ENCODE data around the gene ARFIP2. TPM values are rescaled to one million over a fixed set of nuclear protein-coding genes. Genes with fewer than 3 reads are reported as not detected.
A peak's percentile ranks its signal among the peaks of the same experiment; 100 is the strongest.

The ARFIP2 gene
- total and polyA plus RNA-seq, 2 of the 8 experiments (the other 6 are each of a cell fraction or from before 2014, with no cell fraction given), result 48.3 to 48.7 TPM

DNA sequence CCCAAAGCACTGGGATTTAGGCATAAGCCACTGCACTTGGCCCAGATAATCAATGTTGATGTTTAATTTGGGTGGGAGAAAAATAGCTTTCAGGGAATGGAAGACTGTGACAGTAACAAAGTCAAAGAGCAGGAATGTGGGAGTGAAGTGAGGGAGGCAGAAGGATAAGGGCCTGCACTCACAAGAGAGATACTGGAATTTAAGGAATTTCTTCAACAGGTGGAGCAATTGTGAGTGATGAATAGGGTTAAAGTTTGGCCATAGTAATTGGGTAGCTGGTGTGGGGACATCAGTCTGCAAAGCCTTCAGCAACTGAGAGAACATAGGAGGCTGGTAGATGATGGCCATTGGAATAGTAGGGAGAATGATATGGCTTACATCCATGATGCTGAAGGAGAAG, 53.6 kb downstream of the ARFIP2 start:
- H2BK5ac ChIP-seq (ENCODE audit: low read depth, low read length), result no peak overlapping the region
- no peak overlapping the region for H3K23ac ChIP-seq (ENCODE audit: insufficient read length)
- ChIA-PET CTCF (ENCODE audit: partially characterized antibody) (interaction anchor here (0.8 to 6.5 kb wide), 10 partner anchors 9 to 278 kb away, joined by 3 to 159 read pairs (median 3); partner anchors contain the start of genes HPX and TRIM3), POLR2A (ENCODE audit: partially characterized antibody) (interaction anchor here (0.7 to 1.6 kb wide), 5 partner anchors 12 to 49 kb away, joined by 3 to 7 read pairs (median 4); no protein-coding TSS in a partner anchor)
- no peaks in the 10 kb centered on the region for H3K79me1 ChIP-seq (ENCODE audit: low read depth, low read length)
- H2BK12ac ChIP-seq (ENCODE audit: low read depth, low read length), result peak overlapping the region; percentile 11; the same call in 1 of the 2 replicates
- H2BK120ac ChIP-seq (replicated peaks; ENCODE audit: low read depth, low read length), result no peak overlapping the region
- no peaks in the 10 kb centered on the region for H3K9me3 ChIP-seq (ENCODE audit: insufficient read depth in 2 of 2, low read depth in 1 of 2, low read length in 1 of 2)
- H2AFZ ChIP-seq (ENCODE audit: low read length), result no peak overlapping the region
- H3K27me3 ChIP-seq (replicated peaks in 1 of 4; ENCODE audit: control insufficient read depth in 3 of 4, extremely low read depth in 1 of 4, insufficient read depth in 3 of 4, low read length in 3 of 4), result peaks cover 0 to 2% (median 0%) of the 10 kb centered on the region in 4 experiments; a peak in 2 of 7 replicates
- peak; percentile 96 for FAIRE-seq
- H3K23me2 ChIP-seq (ENCODE audit: low read depth, low read length), result no peaks in the 10 kb centered on the region
- peak overlapping the region in 1 of 2 experiments; percentile 49; a peak in 2 of 4 replicates for H3K4me2 ChIP-seq (ENCODE audit: insufficient read depth in 1 of 2, low read depth in 2 of 2, low read length in 2 of 2)
- H3K27ac ChIP-seq (ENCODE audit: low read depth, low read length), result no peak overlapping the region
- H3K4ac ChIP-seq (replicated peaks; ENCODE audit: insufficient read length, low read depth, low read length), result no peak overlapping the region
- peaks cover 0 to 3% (median 1%) of the 10 kb centered on the region in 4 experiments; a peak in 2 of 7 replicates for H3K4me1 ChIP-seq (replicated peaks in 1 of 4; ENCODE audit: control insufficient read depth in 3 of 4, insufficient read depth in 4 of 4, low read length in 3 of 4)
- no peak overlapping the region; the same call in 1 of the 2 replicates for H3K18ac ChIP-seq (ENCODE audit: extremely low read depth, low read length)
- no peak overlapping the region for H3K4me3 ChIP-seq (ENCODE audit: extremely low read depth in 1 of 4, insufficient read depth in 2 of 4, low read depth in 3 of 4, low read length in 4 of 4)
- H4K91ac ChIP-seq (replicated peaks; ENCODE audit: insufficient read length, low read length), result no peak overlapping the region
- H4K8ac ChIP-seq (ENCODE audit: extremely low read depth, insufficient read depth, low read length), result no peak overlapping the region
- H3K14ac ChIP-seq (ENCODE audit: insufficient read length), result no peak overlapping the region
- no peak overlapping the region for H4K5ac ChIP-seq (ENCODE audit: insufficient read length, low read depth, low read length)
- no peak overlapping the region for H2AK5ac ChIP-seq (ENCODE audit: low read depth, low read length)
- H2BK15ac ChIP-seq (ENCODE audit: low read length), result no peak overlapping the region
- no peaks in the 10 kb centered on the region for H4K20me1 ChIP-seq (replicated peaks in 1 of 2; ENCODE audit: control insufficient read depth in 1 of 2, insufficient read depth in 2 of 2, low read length in 2 of 2)
- H3K36me3 ChIP-seq (ENCODE audit: control insufficient read depth in 2 of 4, insufficient read depth in 4 of 4, low read length in 3 of 4), result no peaks in the 10 kb centered on the region
- no peaks in the 10 kb centered on the region for H3K79me2 ChIP-seq (ENCODE audit: control insufficient read depth in 1 of 2, insufficient read depth in 2 of 2, low read length in 2 of 2)
- DNase-seq (ENCODE audit: low read depth in 1 of 2, low spot score in 2 of 2), result no peak
- peak overlapping the region; percentile 62; the same call in 1 of the 2 replicates for H2BK20ac ChIP-seq (ENCODE audit: low read length)
- no peak overlapping the region for H3K56ac ChIP-seq (replicated peaks; ENCODE audit: insufficient read length, low read depth, low read length)
- H3K9ac ChIP-seq (replicated peaks in 1 of 4; ENCODE audit: extremely low read depth in 1 of 4, low read depth in 3 of 4, low read length in 3 of 4), result no peak overlapping the region
- TF ChIP-seq EP300 (IDR thresholded peaks at IDR 0.05; ENCODE audit: borderline replicate concordance in 1 of 2, low read depth in 2 of 2, low read length in 2 of 2), result 0 out of 3 replicates have a peak, but pooled peaks of 1 of the 2 experiments have one; percentile 40
- TF ChIP-seq CEBPB (IDR thresholded peaks at IDR 0.05; ENCODE audit: low read depth, low read length), result 0 out of 2 replicates have a peak, but pooled peaks have one; percentile 32
- TF ChIP-seq, protein P1, sequence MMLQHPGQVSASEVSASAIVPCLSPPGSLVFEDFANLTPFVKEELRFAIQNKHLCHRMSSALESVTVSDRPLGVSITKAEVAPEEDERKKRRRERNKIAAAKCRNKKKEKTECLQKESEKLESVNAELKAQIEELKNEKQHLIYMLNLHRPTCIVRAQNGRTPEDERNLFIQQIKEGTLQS (IDR thresholded peaks at IDR 0.05; ENCODE audit: insufficient read depth, low read depth, low read length), result no peak
- peak; percentile 72; the same call in 1 of the 2 replicates for TF ChIP-seq SP1 (IDR thresholded peaks at IDR 0.05; ENCODE audit: low read depth, low read length)
- TF ChIP-seq TCF12 (IDR thresholded peaks at IDR 0.05; ENCODE audit: low read depth, low read length), result 0 out of 2 replicates have a peak, but pooled peaks have one; percentile 63
- no peak for TF ChIP-seq ATF2 (IDR thresholded peaks at IDR 0.05; ENCODE audit: low read length)
- 0 out of 2 replicates have a peak, but pooled peaks have one; percentile 20 for TF ChIP-seq KDM1A (IDR thresholded peaks at IDR 0.05; ENCODE audit: borderline replicate concordance, low read length)
- no peak for TF ChIP-seq EGR1 (IDR thresholded peaks at IDR 0.05; ENCODE audit: borderline replicate concordance, low read depth, low read length)
- TF ChIP-seq BACH1 (IDR thresholded peaks at IDR 0.05; ENCODE audit: low read length), result no peak
- TF ChIP-seq SIN3A (conservative IDR thresholded peaks at IDR 0.05 in 1 of 2, IDR thresholded peaks at IDR 0.05 in 1 of 2; ENCODE audit: low read depth in 1 of 2, low read length in 2 of 2), result 0 out of 4 replicates have a peak, but pooled peaks of 1 of the 2 experiments have one; percentile 52
- TF ChIP-seq TEAD4 (IDR thresholded peaks at IDR 0.05; ENCODE audit: low read depth, low read length), result peak; percentile 98
